Measurements from ENCODE around the gene SPDYE3. TPM values are rescaled to one million over a fixed set of nuclear protein-coding genes. Genes with fewer than 3 reads are reported as not detected.

The SPDYE3 gene
- total RNA-seq, 4 donors from 2014 or later: not detected

GRCh38 chr7:100352984-100353684 is 45.6 kb downstream of the SPDYE3 start:
- no peaks in the 10 kb centered on the region for H3K36me3 ChIP-seq
- no peaks in the 10 kb centered on the region for H3K9me3 ChIP-seq
- no peak overlapping the region for H3K4me3 ChIP-seq
- H3K4me1 ChIP-seq: no peaks in the 10 kb centered on the region
- intact Hi-C loops (cut with DNase I; ENCODE audit: low total_unique reads): no loop called here
- DNase-seq: no peak
- TF ChIP-seq CTCF (IDR thresholded peaks at IDR 0.05) (no peak), POLR2A (IDR thresholded peaks at IDR 0.05) (no peak)
- no peak overlapping the region for H3K27ac ChIP-seq
- no peaks in the 10 kb centered on the region for H3K27me3 ChIP-seq

- H3K4me1 ChIP-seq: no peaks in the 10 kb centered on the region
- no peak for TF ChIP-seq CTCF (IDR thresholded peaks at IDR 0.05)
- no peak for TF ChIP-seq POLR2A (IDR thresholded peaks at IDR 0.05)
- no peaks in the 10 kb centered on the region for H3K9me3 ChIP-seq
- H3K27ac ChIP-seq: no peak overlapping the region
- no peaks in the 10 kb centered on the region for H3K27me3 ChIP-seq
- no peaks in the 10 kb centered on the region for H3K36me3 ChIP-seq
- no peak overlapping the region for H3K4me3 ChIP-seq
- DNase-seq: no peak
- intact Hi-C loops (cut with DNase I; ENCODE audit: low total_unique reads): no loop called here
Observed at GRCh38 chr7:100353685-100354330, 46.3 kb downstream of the SPDYE3 start.

- H3K36me3 ChIP-seq: no peaks in the 10 kb centered on the region
- H3K27ac ChIP-seq: no peak overlapping the region
- H3K9me3 ChIP-seq: no peaks in the 10 kb centered on the region
- H3K27me3 ChIP-seq: no peaks in the 10 kb centered on the region
- intact Hi-C loops (cut with DNase I; ENCODE audit: low total_unique reads): no loop called here
- no peak for DNase-seq
- H3K4me1 ChIP-seq: no peaks in the 10 kb centered on the region
- TF ChIP-seq POLR2A (IDR thresholded peaks at IDR 0.05): no peak
- no peak overlapping the region for H3K4me3 ChIP-seq
Observed at GRCh38 chr7:100356416-100357068, 49.0 kb downstream of the SPDYE3 start.

GRCh38 chr7:100357131-100357561 is 49.6 kb downstream of the SPDYE3 start:
- Histone ChIP-seq H3K9me3 (no peaks in the 10 kb centered on the region), H3K4me1 (no peaks in the 10 kb centered on the region), H3K4me3 (no peak overlapping the region), H3K36me3 (no peaks in the 10 kb centered on the region), H3K27ac (no peak overlapping the region), H3K27me3 (no peaks in the 10 kb centered on the region)
- intact Hi-C loops (cut with DNase I; ENCODE audit: low total_unique reads): no loop called here
- no peak for DNase-seq
- no peak for TF ChIP-seq POLR2A (IDR thresholded peaks at IDR 0.05)
- no peak for TF ChIP-seq CTCF (IDR thresholded peaks at IDR 0.05)

GRCh38 chr7:100358027-100358856 is 50.7 kb downstream of the SPDYE3 start, which contains the start of gene PILRB:
PILRB (plus strand) TSS chr7:100358117; CDS start chr7:100358303, 186 bp downstream.
- DNase-seq: no peak
- TF ChIP-seq POLR2A (IDR thresholded peaks at IDR 0.05): no peak
- no peak for TF ChIP-seq CTCF (IDR thresholded peaks at IDR 0.05)
- intact Hi-C loops (cut with DNase I; ENCODE audit: low total_unique reads): no loop called here

More at GRCh38 chr7:100358027-100358856, 50.7 kb downstream of the SPDYE3 start, which contains the start of gene PILRB:
- H3K27me3 ChIP-seq: no peaks in the 10 kb centered on the region
- no peak within 1 kb of the TSS for H3K27ac ChIP-seq
- H3K4me3 ChIP-seq: no peak within 1 kb of the TSS
- no peaks in the 10 kb centered on the region for H3K9me3 ChIP-seq
- no peaks in the 10 kb centered on the region for H3K4me1 ChIP-seq
- no peaks in the 10 kb centered on the region for H3K36me3 ChIP-seq
